RWPE2 (cell line): ENCODE data around the gene GJA5.

ENCODE experiments used
- ATAC-seq: fragments of 200-7000 bp; cut with Tn5 transposase; 3 replicates; pipeline ENCODE4 v1.9.1; 2021; ENCODE audit warnings: low read depth
- DNase-seq: peaks from one replicate; pipeline ENCODE4 v3.0.0-alpha.2; 2020; ENCODE audit warnings: low spot score
- H3K27ac ChIP-seq: fragments of 450-650 bp; 2 replicates; pipeline ENCODE4 v1.5.1; 2017; ENCODE audit warnings: mild to moderate bottlenecking; ENCODE audit not compliant: poor library complexity, severe bottlenecking
- H3K27me3 ChIP-seq: fragments of 250-450 bp; sonication (Bioruptor Pico); 2 replicates; pipeline ENCODE4 v1.5.1; 2021; ENCODE audit warnings: mild to moderate bottlenecking, moderate library complexity; ENCODE audit not compliant: insufficient read depth, poor library complexity, severe bottlenecking
- H3K36me3 ChIP-seq: fragments of 250-450 bp; sonication (Bioruptor Pico); 2 replicates; pipeline ENCODE4 v1.5.1; 2020; ENCODE audit warnings: low read depth, mild to moderate bottlenecking, moderate library complexity
- H3K4me1 ChIP-seq: fragments of 250-450 bp; sonication (Bioruptor Pico); 2 replicates; pipeline ENCODE4 v1.5.1; 2021; ENCODE audit warnings: mild to moderate bottlenecking, moderate library complexity; ENCODE audit not compliant: insufficient read depth, poor library complexity, severe bottlenecking
- H3K4me3 ChIP-seq: fragments of 250-450 bp; sonication (Bioruptor Pico); 2 replicates; pipeline ENCODE4 v1.5.1; 2021; ENCODE audit warnings: mild to moderate bottlenecking, moderate library complexity; ENCODE audit not compliant: severe bottlenecking
- H3K9me3 ChIP-seq: fragments of 250-450 bp; sonication (Bioruptor Pico); 2 replicates; pipeline ENCODE4 v1.5.1; 2021; ENCODE audit warnings: mild to moderate bottlenecking, moderate library complexity; ENCODE audit not compliant: severe bottlenecking
- CTCF ChIP-seq: fragments of 450-650 bp; IDR thresholded peaks from one replicate; pipeline ENCODE4 v1.5.1; 2017; ENCODE audit warnings: mild to moderate bottlenecking, moderate library complexity; ENCODE audit not compliant: poor library complexity, severe bottlenecking

Gene GJA5

GRCh38 chr1:147757015-147757990 lies 3.1 kb downstream of the GJA5 start:
- Histone ChIP-seq H3K9me3 (no peaks in the 10 kb centered on the region), H3K27me3 (no peaks in the 10 kb centered on the region), H3K4me3 (no peak overlapping the region), H3K4me1 (peaks cover 31% of the 10 kb centered on the region), H3K27ac (peak overlapping the region; percentile 69), H3K36me3 (no peaks in the 10 kb centered on the region)
- DNase-seq: peak; percentile 88
- TF ChIP-seq CTCF: no peak
- ATAC-seq: peak; percentile 89

GRCh38 chr1:147756341-147756740 lies 4.1 kb downstream of the GJA5 start:
- no peak for DNase-seq
- TF ChIP-seq CTCF: no peak
- H3K9me3 ChIP-seq: no peaks in the 10 kb centered on the region
- H3K4me1 ChIP-seq: peaks cover 27% of the 10 kb centered on the region
- H3K4me3 ChIP-seq: no peak overlapping the region
- ATAC-seq: no peak
- H3K36me3 ChIP-seq: no peaks in the 10 kb centered on the region
- H3K27ac ChIP-seq: peak overlapping the region; percentile 69
- no peaks in the 10 kb centered on the region for H3K27me3 ChIP-seq

- no peak overlapping the region for H3K27ac ChIP-seq
- ATAC-seq (no peak), DNase-seq (no peak)
- H3K9me3 ChIP-seq: no peaks in the 10 kb centered on the region
- TF ChIP-seq CTCF: no peak
- no peak overlapping the region for H3K4me3 ChIP-seq
- H3K36me3 ChIP-seq: no peaks in the 10 kb centered on the region
- H3K4me1 ChIP-seq: peaks cover 23% of the 10 kb centered on the region
- H3K27me3 ChIP-seq: no peaks in the 10 kb centered on the region
Measured at GRCh38 chr1:147754661-147755060, 5.7 kb downstream of the GJA5 start.

- TF ChIP-seq CTCF: no peak
- DNase-seq: no peak
- no peaks in the 10 kb centered on the region for H3K9me3 ChIP-seq
- H3K27me3 ChIP-seq: no peaks in the 10 kb centered on the region
- no peak overlapping the region for H3K4me3 ChIP-seq
- no peak overlapping the region for H3K27ac ChIP-seq
- H3K4me1 ChIP-seq: peaks cover 23% of the 10 kb centered on the region
- no peaks in the 10 kb centered on the region for H3K36me3 ChIP-seq
- ATAC-seq: no peak
Measured at GRCh38 chr1:147753081-147753480, 7.3 kb downstream of the GJA5 start.

- H3K4me3 ChIP-seq: no peak overlapping the region
- no peak for DNase-seq
- no peaks in the 10 kb centered on the region for H3K36me3 ChIP-seq
- peaks cover 17% of the 10 kb centered on the region for H3K4me1 ChIP-seq
- no peak for ATAC-seq
- H3K27ac ChIP-seq: no peak overlapping the region
- no peaks in the 10 kb centered on the region for H3K27me3 ChIP-seq
- no peaks in the 10 kb centered on the region for H3K9me3 ChIP-seq
- no peak for TF ChIP-seq CTCF
Measured at GRCh38 chr1:147752511-147752910, 7.9 kb downstream of the GJA5 start.
